Measurements from ENCODE around the gene YJU2.

GRCh38 chr19:4266253-4267000 lies 19.5 kb downstream of the YJU2 start:
- TF ChIP-seq, protein P1, sequence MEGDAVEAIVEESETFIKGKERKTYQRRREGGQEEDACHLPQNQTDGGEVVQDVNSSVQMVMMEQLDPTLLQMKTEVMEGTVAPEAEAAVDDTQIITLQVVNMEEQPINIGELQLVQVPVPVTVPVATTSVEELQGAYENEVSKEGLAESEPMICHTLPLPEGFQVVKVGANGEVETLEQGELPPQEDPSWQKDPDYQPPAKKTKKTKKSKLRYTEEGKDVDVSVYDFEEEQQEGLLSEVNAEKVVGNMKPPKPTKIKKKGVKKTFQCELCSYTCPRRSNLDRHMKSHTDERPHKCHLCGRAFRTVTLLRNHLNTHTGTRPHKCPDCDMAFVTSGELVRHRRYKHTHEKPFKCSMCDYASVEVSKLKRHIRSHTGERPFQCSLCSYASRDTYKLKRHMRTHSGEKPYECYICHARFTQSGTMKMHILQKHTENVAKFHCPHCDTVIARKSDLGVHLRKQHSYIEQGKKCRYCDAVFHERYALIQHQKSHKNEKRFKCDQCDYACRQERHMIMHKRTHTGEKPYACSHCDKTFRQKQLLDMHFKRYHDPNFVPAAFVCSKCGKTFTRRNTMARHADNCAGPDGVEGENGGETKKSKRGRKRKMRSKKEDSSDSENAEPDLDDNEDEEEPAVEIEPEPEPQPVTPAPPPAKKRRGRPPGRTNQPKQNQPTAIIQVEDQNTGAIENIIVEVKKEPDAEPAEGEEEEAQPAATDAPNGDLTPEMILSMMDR (IDR thresholded peaks at IDR 0.05; ENCODE audit: low read depth, low read length, poor library complexity, severe bottlenecking), result no peak
- TF ChIP-seq EZH2phosphoT487 (IDR thresholded peaks at IDR 0.05; ENCODE audit: borderline replicate concordance, low read length), result no peak

All from DOHH2 (cell line).